Neural cell (in vitro differentiated cells): Measurements from ENCODE around the gene AIFM1.

Source experiments
- CTCF ChIP-seq: fragments of 450-650 bp; IDR thresholded peaks from 2 replicates; pipeline ENCODE4 v1.5.1; 2014; ENCODE audit warnings: antibody characterized with exemption, mild to moderate bottlenecking, moderate library complexity; ENCODE audit not compliant: poor library complexity, severe bottlenecking
- EP300 ChIP-seq: fragments of 450-650 bp; conservative IDR thresholded peaks from 2 replicates; pipeline ENCODE4 v1.6.1; 2014; ENCODE audit warnings: antibody characterized with exemption, mild to moderate bottlenecking, moderate library complexity; ENCODE audit not compliant: poor library complexity, severe bottlenecking
- POLR2AphosphoS5 ChIP-seq: IDR thresholded peaks from 2 replicates; pipeline ENCODE4 v1.6.1; 2012
- TAF1 ChIP-seq: IDR thresholded peaks from 2 replicates; pipeline ENCODE4 v1.6.1; 2012; ENCODE audit warnings: low read depth

- TF ChIP-seq EP300 (no peak), CTCF (no peak), POLR2AphosphoS5 (no peak), TAF1 (no peak)
Observed at GRCh38 chrX:130139474-130140201, 26.0 kb downstream of the AIFM1 start.
